SK-MEL-5 (cell line): Measurements from ENCODE around the gene RAB33B. TPM values are rescaled to one million over a fixed set of nuclear protein-coding genes. Genes with fewer than 3 reads are reported as not detected.

Experiments
- small RNA-seq, 2 experiments: library from RNA; depleted of rRNA; stranded (forward); fragments of <200 nt; gene quantifications; one replicate each; pipeline ENCODE3, GENCODE V24; 2014
- total RNA-seq: library from RNA; depleted of rRNA; stranded (reverse); fragments of >200 nt; shearing (Covaris generic); gene quantifications from 2 replicates; pipeline ENCODE4 v1.2.3, GENCODE V29; 2014; rRNA removed

Gene RAB33B
- total RNA-seq, 1 experiment from 2014 or later, result 4.8 TPM

Small RNA genes lying within 50 kb of the gene (small RNA-seq; reads per million reads assigned to genes)
- gene RF01225, result 0 reads per million in 2 experiments

Other genes starting within 250 kb of the RAB33B start
- gene MGARP, start 173.9 kb upstream of the RAB33B start, total RNA-seq, result not detected in 2 replicates
- 32.0 and 33.2 TPM in 2 replicates for gene NAA15, start 152.6 kb upstream of the RAB33B start, total RNA-seq
- gene NDUFC1, start 151.6 kb upstream of the RAB33B start, total RNA-seq, result 81.7 and 89.7 TPM in 2 replicates
- 21.3 and 21.5 TPM in 2 replicates for gene SETD7, start 102.1 kb downstream of the RAB33B start, total RNA-seq
- gene MGST2, start 211.7 kb downstream of the RAB33B start, total RNA-seq, result 54.5 and 59.8 TPM in 2 replicates